Panc1 (cell line): Measurements from ENCODE around the gene OVCH2.

Experiments
- POLR2AphosphoS5 ChIP-seq: IDR thresholded peaks from 2 replicates; pipeline ENCODE4 v1.6.1; 2012; ENCODE audit warnings: mild to moderate bottlenecking, low read depth, low read length, moderate library complexity
- TCF7L2 ChIP-seq: IDR thresholded peaks from 2 replicates; pipeline ENCODE4 v1.6.1; 2011; ENCODE audit warnings: mild to moderate bottlenecking, low read depth, low read length, inconsistent platforms
- TF ChIP-seq, protein P1 (sequence below): fragments of 450-650 bp; IDR thresholded peaks from 2 replicates; pipeline ENCODE4 v1.5.1; 2017; ENCODE audit warnings: mild to moderate bottlenecking

DNA sequence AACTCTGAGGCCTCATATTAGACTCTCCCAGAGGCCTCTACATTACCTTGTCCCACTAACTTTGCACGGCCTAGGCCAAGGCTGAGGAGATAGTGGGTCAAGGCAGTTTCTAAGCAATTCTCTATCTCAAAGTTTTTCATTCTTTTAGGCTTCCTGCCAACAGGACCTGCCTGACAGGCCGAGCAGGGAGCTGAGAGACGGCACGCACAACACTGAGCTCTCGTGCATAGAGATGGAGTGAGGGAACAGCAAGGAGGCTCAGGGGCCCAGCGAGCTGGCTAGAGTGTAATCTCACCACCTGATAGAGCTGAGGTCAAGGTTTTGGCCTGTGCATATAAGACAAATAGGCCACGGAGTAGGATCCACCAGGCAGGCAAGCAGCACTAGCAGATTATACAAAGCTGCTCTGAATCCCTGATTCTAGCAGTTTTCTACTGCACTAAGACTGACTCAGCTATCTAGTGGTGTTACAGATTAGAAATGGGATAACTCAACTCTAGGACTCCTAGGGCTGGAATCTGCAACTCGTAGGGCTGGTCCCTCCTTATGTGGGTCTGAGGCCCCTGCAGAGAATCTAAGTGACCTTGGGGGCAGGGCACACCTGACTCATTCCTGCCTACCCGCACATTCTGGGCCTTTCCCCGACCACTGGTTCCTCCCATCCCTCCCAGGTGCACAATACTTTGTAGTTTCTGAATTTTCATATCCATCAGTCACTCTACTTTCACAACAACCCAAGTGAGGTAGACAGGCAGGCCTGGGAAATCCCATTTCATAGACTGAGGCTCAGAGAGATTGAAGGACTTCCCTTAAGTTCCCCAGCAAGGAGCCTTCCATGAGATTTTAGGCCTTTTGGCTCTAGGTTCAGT lies 34.7 kb downstream of the OVCH2 start:
- TF ChIP-seq, protein P1, sequence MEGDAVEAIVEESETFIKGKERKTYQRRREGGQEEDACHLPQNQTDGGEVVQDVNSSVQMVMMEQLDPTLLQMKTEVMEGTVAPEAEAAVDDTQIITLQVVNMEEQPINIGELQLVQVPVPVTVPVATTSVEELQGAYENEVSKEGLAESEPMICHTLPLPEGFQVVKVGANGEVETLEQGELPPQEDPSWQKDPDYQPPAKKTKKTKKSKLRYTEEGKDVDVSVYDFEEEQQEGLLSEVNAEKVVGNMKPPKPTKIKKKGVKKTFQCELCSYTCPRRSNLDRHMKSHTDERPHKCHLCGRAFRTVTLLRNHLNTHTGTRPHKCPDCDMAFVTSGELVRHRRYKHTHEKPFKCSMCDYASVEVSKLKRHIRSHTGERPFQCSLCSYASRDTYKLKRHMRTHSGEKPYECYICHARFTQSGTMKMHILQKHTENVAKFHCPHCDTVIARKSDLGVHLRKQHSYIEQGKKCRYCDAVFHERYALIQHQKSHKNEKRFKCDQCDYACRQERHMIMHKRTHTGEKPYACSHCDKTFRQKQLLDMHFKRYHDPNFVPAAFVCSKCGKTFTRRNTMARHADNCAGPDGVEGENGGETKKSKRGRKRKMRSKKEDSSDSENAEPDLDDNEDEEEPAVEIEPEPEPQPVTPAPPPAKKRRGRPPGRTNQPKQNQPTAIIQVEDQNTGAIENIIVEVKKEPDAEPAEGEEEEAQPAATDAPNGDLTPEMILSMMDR, result no peak
- TF ChIP-seq POLR2AphosphoS5 (no peak), TCF7L2 (no peak)
